Measurements from ENCODE around the gene C12orf42.

The C12orf42 gene

DNA sequence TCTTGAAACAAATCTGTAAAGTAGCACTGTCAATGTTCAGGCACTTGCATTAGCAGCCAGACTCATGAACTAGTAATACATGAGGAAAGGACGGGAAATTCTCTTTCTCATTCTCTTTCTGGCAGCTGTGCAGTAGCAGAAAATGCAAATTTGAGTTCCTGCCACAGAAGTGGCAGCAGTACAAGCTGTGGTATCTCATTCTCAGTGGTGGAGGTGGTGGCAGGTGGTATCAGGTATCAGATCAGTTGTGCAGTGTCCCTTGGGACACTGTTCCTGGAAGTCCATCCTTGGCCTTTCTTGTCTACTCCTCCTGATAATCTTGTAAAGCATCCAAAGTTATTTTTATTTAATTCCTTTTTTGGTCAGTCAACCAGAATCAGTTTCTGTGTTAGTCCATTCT, 103.0 kb downstream of the C12orf42 start:
- no peak overlapping the region for H3K4me3 ChIP-seq (ENCODE audit: low read length in 2 of 2)
- H3K27me3 ChIP-seq (ENCODE audit: control insufficient read depth in 2 of 2, insufficient read depth in 2 of 2, low read length in 2 of 2) = no peaks in the 10 kb centered on the region
- H3K36me3 ChIP-seq (ENCODE audit: control insufficient read depth in 2 of 2, insufficient read depth in 2 of 2, low read length in 2 of 2) = no peaks in the 10 kb centered on the region
- H3K4me1 ChIP-seq (ENCODE audit: control insufficient read depth in 2 of 2, insufficient read depth in 2 of 2, low read length in 2 of 2) = no peaks in the 10 kb centered on the region
- no peak overlapping the region for H3K27ac ChIP-seq (ENCODE audit: low read depth in 2 of 2, low read length in 2 of 2)
- H3K9me3 ChIP-seq (ENCODE audit: control insufficient read depth in 2 of 2, low read length in 2 of 2) = no peaks in the 10 kb centered on the region
- H3K9ac ChIP-seq (ENCODE audit: low read depth in 1 of 2, low read length in 2 of 2) = no peak overlapping the region

DNA sequence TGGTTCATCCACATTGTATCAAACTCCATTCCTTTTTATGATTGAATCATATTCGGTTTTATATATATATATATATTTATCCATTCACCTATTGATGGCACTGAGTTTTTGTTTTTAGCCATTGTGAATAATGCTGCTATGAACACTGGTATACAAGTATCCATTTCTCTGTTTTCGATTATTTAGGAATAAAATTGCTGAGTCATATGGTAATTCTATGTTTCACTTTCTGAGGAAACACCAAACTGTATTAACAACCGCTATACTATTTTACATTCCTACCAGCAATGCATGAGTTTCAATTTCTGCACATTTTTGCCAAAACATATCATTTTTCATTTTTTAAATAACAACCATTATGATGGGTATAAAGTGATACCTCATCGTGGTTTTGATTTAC, 104.7 kb downstream of the C12orf42 start:
- Histone ChIP-seq H3K27ac (ENCODE audit: low read depth in 2 of 2, low read length in 2 of 2) (no peak overlapping the region), H3K4me3 (ENCODE audit: low read length in 2 of 2) (no peak overlapping the region), H3K27me3 (ENCODE audit: control insufficient read depth in 2 of 2, insufficient read depth in 2 of 2, low read length in 2 of 2) (no peaks in the 10 kb centered on the region), H3K36me3 (ENCODE audit: control insufficient read depth in 2 of 2, insufficient read depth in 2 of 2, low read length in 2 of 2) (no peaks in the 10 kb centered on the region), H3K9me3 (ENCODE audit: control insufficient read depth in 2 of 2, low read length in 2 of 2) (no peaks in the 10 kb centered on the region), H3K4me1 (ENCODE audit: control insufficient read depth in 2 of 2, insufficient read depth in 2 of 2, low read length in 2 of 2) (no peaks in the 10 kb centered on the region), H3K9ac (ENCODE audit: low read depth in 1 of 2, low read length in 2 of 2) (no peak overlapping the region)

DNA sequence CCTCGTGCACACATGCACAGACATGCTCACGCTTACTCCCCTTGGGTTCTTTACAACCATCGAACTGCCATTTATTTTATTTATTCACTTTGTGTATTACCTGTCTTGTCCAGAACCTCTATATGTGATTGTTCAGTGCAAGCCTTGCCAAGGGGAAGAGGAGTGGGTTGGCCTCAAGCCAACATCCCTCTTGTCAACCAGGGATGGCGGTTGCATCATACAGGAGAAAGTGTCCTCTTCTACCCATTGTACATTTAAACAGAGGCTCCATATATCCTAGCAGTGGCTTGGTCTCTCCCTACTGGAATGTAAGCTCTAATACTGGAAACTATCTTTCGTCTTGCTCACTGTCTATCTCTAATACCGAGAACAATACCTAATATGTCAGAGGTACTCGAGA, 108.4 kb downstream of the C12orf42 start:
- Histone ChIP-seq H3K27me3 (ENCODE audit: control insufficient read depth in 2 of 2, insufficient read depth in 2 of 2, low read length in 2 of 2) (no peaks in the 10 kb centered on the region), H3K36me3 (ENCODE audit: control insufficient read depth in 2 of 2, insufficient read depth in 2 of 2, low read length in 2 of 2) (no peaks in the 10 kb centered on the region), H3K9ac (ENCODE audit: low read depth in 1 of 2, low read length in 2 of 2) (no peak overlapping the region)

DNA sequence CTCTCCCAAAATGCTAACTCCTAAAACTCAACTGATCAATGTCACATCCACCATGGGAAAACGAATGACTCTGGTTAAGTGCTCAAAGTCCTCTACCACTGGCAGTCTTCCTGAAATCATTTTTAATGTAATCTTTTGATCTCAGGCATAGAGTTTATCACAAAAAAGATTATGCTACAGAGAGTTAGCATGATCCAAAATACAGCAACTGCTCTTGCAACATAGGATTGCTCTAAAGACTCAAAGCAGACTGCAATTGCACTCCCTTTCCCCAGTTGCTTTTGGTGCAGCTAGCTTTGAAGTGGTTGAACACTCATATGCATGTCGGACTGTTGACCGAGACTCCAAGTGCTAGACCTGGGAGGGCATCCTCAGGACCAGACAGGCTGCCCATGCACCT, 109.3 kb downstream of the C12orf42 start:
- Histone ChIP-seq H3K9ac (ENCODE audit: low read depth in 1 of 2, low read length in 2 of 2) (no peak overlapping the region), H3K4me3 (ENCODE audit: low read length in 2 of 2) (no peak overlapping the region), H3K36me3 (ENCODE audit: control insufficient read depth in 2 of 2, insufficient read depth in 2 of 2, low read length in 2 of 2) (no peaks in the 10 kb centered on the region), H3K27ac (ENCODE audit: low read depth in 2 of 2, low read length in 2 of 2) (no peak overlapping the region), H3K4me1 (ENCODE audit: control insufficient read depth in 2 of 2, insufficient read depth in 2 of 2, low read length in 2 of 2) (no peaks in the 10 kb centered on the region), H3K27me3 (ENCODE audit: control insufficient read depth in 2 of 2, insufficient read depth in 2 of 2, low read length in 2 of 2) (no peaks in the 10 kb centered on the region), H3K9me3 (ENCODE audit: control insufficient read depth in 2 of 2, low read length in 2 of 2) (no peaks in the 10 kb centered on the region)

More for the DNA sequence above, 108.4 kb downstream of the C12orf42 start:
- Histone ChIP-seq H3K4me1 (ENCODE audit: control insufficient read depth in 2 of 2, insufficient read depth in 2 of 2, low read length in 2 of 2) (no peaks in the 10 kb centered on the region), H3K9me3 (ENCODE audit: control insufficient read depth in 2 of 2, low read length in 2 of 2) (no peaks in the 10 kb centered on the region), H3K27ac (ENCODE audit: low read depth in 2 of 2, low read length in 2 of 2) (no peak overlapping the region), H3K4me3 (ENCODE audit: low read length in 2 of 2) (no peak overlapping the region)

DNA sequence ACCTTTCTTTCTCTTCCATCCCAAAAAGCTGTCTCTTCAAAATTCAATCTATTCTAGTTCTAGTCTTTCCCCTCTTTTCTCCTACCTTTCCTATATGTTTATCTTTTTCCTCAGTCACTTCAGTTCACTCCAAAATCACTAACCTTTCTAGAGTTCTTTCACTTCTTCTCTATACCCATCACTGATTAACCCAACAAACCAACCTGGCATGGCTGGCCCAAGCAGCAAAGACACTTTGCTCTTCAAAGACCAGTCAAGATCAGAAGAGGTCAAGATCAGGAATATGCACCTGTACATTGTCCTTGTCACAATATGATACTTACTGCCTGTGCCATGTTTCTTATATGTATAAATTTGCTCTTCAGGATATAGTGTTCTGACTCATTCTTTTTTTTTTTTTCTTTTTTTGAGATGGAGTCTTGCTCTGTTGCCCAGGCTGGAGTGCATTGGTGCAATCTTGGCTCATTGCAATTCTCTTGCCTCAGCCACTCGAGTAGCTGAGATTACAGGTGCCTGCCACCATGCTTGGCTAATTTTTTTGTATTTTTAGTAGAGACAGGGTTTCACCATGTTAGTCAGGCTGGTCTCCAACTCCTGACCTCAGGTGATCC, 112.9 kb downstream of the C12orf42 start:
- no peaks in the 10 kb centered on the region for H3K9me3 ChIP-seq (ENCODE audit: control insufficient read depth in 2 of 2, low read length in 2 of 2)
- H3K4me1 ChIP-seq (ENCODE audit: control insufficient read depth in 2 of 2, insufficient read depth in 2 of 2, low read length in 2 of 2) = no peaks in the 10 kb centered on the region
- H3K36me3 ChIP-seq (ENCODE audit: control insufficient read depth in 2 of 2, insufficient read depth in 2 of 2, low read length in 2 of 2) = no peaks in the 10 kb centered on the region
- no peaks in the 10 kb centered on the region for H3K27me3 ChIP-seq (ENCODE audit: control insufficient read depth in 2 of 2, insufficient read depth in 2 of 2, low read length in 2 of 2)
- no peak overlapping the region for H3K27ac ChIP-seq (ENCODE audit: low read depth in 2 of 2, low read length in 2 of 2)
- H3K4me3 ChIP-seq (ENCODE audit: low read length in 2 of 2) = no peak overlapping the region
- H3K9ac ChIP-seq (ENCODE audit: low read depth in 1 of 2, low read length in 2 of 2) = no peak overlapping the region

DNA sequence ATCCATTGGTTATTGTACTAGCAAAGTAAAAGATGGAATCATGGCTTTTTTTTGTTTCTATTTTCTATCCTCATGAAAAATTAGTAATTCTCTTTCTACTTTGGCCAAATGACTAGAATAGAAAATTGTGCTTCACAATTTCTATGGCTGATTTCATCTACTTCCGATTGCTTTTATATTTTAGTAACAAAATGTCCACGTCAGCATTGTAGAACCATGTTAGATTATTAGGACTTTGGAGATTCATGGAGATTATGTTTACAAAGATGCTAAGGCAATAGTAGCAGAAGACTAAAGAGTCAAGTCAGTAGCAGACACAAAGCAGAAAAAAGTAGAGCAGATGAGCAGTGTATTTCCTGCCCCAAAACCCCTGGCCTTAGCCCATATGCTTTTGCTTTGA, 113.6 kb downstream of the C12orf42 start:
- H3K4me3 ChIP-seq (ENCODE audit: low read length in 2 of 2) = no peak overlapping the region
- H3K9me3 ChIP-seq (ENCODE audit: control insufficient read depth in 2 of 2, low read length in 2 of 2) = no peaks in the 10 kb centered on the region
- no peak overlapping the region for H3K9ac ChIP-seq (ENCODE audit: low read depth in 1 of 2, low read length in 2 of 2)
- no peaks in the 10 kb centered on the region for H3K36me3 ChIP-seq (ENCODE audit: control insufficient read depth in 2 of 2, insufficient read depth in 2 of 2, low read length in 2 of 2)
- H3K27me3 ChIP-seq (ENCODE audit: control insufficient read depth in 2 of 2, insufficient read depth in 2 of 2, low read length in 2 of 2) = no peaks in the 10 kb centered on the region
- H3K4me1 ChIP-seq (ENCODE audit: control insufficient read depth in 2 of 2, insufficient read depth in 2 of 2, low read length in 2 of 2) = no peaks in the 10 kb centered on the region
- H3K27ac ChIP-seq (ENCODE audit: low read depth in 2 of 2, low read length in 2 of 2) = no peak overlapping the region

DNA sequence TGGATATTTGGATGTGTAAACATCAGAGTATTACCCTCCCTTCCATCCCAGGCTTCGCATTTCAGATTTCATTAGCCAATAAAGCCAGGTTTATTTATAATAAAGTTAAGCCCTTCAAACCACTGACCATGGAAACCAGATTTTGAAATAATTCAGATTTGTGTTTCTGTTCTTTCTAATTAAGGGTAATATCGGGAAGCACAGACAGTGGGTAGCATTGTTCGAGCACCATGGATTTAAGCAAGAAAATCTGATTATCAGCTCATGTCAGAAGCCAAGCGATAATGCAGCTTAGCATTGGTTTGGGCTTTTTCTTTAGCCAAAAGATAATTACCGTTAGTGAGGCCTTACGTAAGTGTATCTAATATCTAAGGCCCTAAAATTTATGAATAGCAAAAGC, 116.1 kb downstream of the C12orf42 start:
- H3K9ac ChIP-seq (ENCODE audit: low read depth in 1 of 2, low read length in 2 of 2) = no peak overlapping the region
- no peaks in the 10 kb centered on the region for H3K4me1 ChIP-seq (ENCODE audit: control insufficient read depth in 2 of 2, insufficient read depth in 2 of 2, low read length in 2 of 2)
- H3K27me3 ChIP-seq (ENCODE audit: control insufficient read depth in 2 of 2, insufficient read depth in 2 of 2, low read length in 2 of 2) = no peaks in the 10 kb centered on the region
- no peaks in the 10 kb centered on the region for H3K36me3 ChIP-seq (ENCODE audit: control insufficient read depth in 2 of 2, insufficient read depth in 2 of 2, low read length in 2 of 2)
- no peak overlapping the region for H3K4me3 ChIP-seq (ENCODE audit: low read length in 2 of 2)
- H3K9me3 ChIP-seq (ENCODE audit: control insufficient read depth in 2 of 2, low read length in 2 of 2) = no peaks in the 10 kb centered on the region
- no peak overlapping the region for H3K27ac ChIP-seq (ENCODE audit: low read depth in 2 of 2, low read length in 2 of 2)

DNA sequence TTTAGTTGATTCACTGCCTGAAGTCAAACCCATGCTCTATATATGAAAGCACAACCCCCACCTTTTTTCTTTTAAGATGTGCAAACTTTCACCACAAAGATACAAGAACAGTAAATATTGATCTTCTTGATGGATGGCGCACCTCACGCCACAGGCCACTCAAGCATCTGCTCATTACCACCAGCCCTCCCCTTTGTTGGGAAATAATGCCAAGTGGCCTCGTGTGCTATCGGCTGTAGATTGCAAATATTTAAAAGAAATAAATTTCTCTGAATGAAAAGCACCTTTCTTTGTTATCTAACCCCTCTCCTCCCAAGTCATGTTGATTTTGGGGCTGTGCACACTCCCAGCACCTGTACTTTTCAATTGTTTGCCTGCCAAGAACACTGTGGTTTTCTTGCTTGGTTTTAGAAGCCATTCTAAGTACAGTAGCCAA, 122.7 kb downstream of the C12orf42 start:
- Histone ChIP-seq H3K4me3 (ENCODE audit: low read length in 2 of 2) (no peak overlapping the region), H3K9me3 (ENCODE audit: control insufficient read depth in 2 of 2, low read length in 2 of 2) (no peaks in the 10 kb centered on the region), H3K27me3 (ENCODE audit: control insufficient read depth in 2 of 2, insufficient read depth in 2 of 2, low read length in 2 of 2) (no peaks in the 10 kb centered on the region)

DNA sequence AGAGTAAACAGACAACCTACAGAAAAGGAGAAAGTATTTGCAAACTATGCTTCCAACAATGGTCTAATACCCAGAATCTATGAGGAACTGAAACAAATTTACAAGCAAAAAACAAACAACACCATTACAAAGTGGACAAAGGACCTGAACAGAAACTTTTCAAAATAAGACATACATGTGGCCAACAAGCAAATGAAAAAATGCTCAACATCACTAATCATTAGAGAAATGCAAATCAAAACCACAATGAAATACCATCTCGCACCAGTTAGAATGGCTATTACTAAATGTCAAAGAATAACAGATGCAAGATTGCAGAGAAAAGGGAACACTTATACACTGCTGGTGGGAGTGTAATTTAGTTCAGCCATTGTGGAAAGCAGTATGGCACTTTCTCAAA, 125.8 kb downstream of the C12orf42 start:
- no peaks in the 10 kb centered on the region for H3K9me3 ChIP-seq (ENCODE audit: control insufficient read depth in 2 of 2, low read length in 2 of 2)
- H3K9ac ChIP-seq (ENCODE audit: low read depth in 1 of 2, low read length in 2 of 2) = no peak overlapping the region
- no peak overlapping the region for H3K4me3 ChIP-seq (ENCODE audit: low read length in 2 of 2)
- no peaks in the 10 kb centered on the region for H3K4me1 ChIP-seq (ENCODE audit: control insufficient read depth in 2 of 2, insufficient read depth in 2 of 2, low read length in 2 of 2)
- H3K27me3 ChIP-seq (ENCODE audit: control insufficient read depth in 2 of 2, insufficient read depth in 2 of 2, low read length in 2 of 2) = no peaks in the 10 kb centered on the region
- no peak overlapping the region for H3K27ac ChIP-seq (ENCODE audit: low read depth in 2 of 2, low read length in 2 of 2)
- H3K36me3 ChIP-seq (ENCODE audit: control insufficient read depth in 2 of 2, insufficient read depth in 2 of 2, low read length in 2 of 2) = no peaks in the 10 kb centered on the region

More for the DNA sequence above, 122.7 kb downstream of the C12orf42 start:
- Histone ChIP-seq H3K4me1 (ENCODE audit: control insufficient read depth in 2 of 2, insufficient read depth in 2 of 2, low read length in 2 of 2) (no peaks in the 10 kb centered on the region), H3K9ac (ENCODE audit: low read depth in 1 of 2, low read length in 2 of 2) (no peak overlapping the region), H3K27ac (ENCODE audit: low read depth in 2 of 2, low read length in 2 of 2) (no peak overlapping the region), H3K36me3 (ENCODE audit: control insufficient read depth in 2 of 2, insufficient read depth in 2 of 2, low read length in 2 of 2) (no peaks in the 10 kb centered on the region)

DNA sequence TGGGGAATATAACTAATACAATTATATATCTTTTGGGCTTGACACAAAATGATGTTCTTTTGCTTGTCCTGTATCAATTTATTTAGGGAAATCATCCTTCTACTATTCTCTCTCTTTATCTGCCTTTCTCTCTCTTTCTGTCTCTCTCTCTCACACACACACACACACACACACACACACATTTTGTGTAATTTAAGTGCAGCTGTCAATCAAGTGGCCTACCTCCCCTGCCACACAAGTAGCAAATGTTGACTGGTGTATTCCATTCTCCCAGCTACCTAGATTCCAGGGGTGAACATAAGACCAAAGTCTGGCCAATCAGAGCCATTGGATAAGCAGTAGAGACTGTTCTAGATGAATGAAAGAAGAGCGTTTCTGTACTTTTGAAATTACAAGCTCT, 127.6 kb downstream of the C12orf42 start:
- no peak overlapping the region for H3K27ac ChIP-seq (ENCODE audit: low read depth in 2 of 2, low read length in 2 of 2)
- no peak overlapping the region for H3K9ac ChIP-seq (ENCODE audit: low read depth in 1 of 2, low read length in 2 of 2)
- no peak overlapping the region for H3K4me3 ChIP-seq (ENCODE audit: low read length in 2 of 2)
- no peaks in the 10 kb centered on the region for H3K27me3 ChIP-seq (ENCODE audit: control insufficient read depth in 2 of 2, insufficient read depth in 2 of 2, low read length in 2 of 2)
- H3K9me3 ChIP-seq (ENCODE audit: control insufficient read depth in 2 of 2, low read length in 2 of 2) = no peaks in the 10 kb centered on the region
- H3K4me1 ChIP-seq (ENCODE audit: control insufficient read depth in 2 of 2, insufficient read depth in 2 of 2, low read length in 2 of 2) = no peaks in the 10 kb centered on the region
- no peaks in the 10 kb centered on the region for H3K36me3 ChIP-seq (ENCODE audit: control insufficient read depth in 2 of 2, insufficient read depth in 2 of 2, low read length in 2 of 2)

DNA sequence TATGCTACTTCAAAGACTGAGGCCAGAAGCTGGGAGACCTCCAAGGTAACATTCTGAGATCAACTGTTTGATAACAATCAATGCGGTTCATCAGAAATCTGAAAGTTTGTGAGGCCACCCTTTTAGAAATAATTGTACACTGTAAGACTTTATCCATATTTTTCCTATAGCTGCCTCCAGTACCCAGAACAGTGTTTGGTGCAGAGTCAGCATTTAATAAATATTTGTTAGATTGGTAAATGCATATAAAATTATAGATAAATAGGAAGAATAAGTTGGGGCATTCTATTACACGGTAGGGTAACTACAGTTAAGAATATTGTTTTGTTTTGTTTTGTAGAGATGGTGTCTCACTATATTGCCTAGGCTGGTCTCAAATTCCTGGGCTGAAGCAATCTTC, 141.4 kb downstream of the C12orf42 start:
- no peaks in the 10 kb centered on the region for H3K36me3 ChIP-seq (ENCODE audit: control insufficient read depth in 2 of 2, insufficient read depth in 2 of 2, low read length in 2 of 2)

More for the DNA sequence above, 141.4 kb downstream of the C12orf42 start:
- Histone ChIP-seq H3K4me3 (ENCODE audit: low read length in 2 of 2) (no peak overlapping the region), H3K4me1 (ENCODE audit: control insufficient read depth in 2 of 2, insufficient read depth in 2 of 2, low read length in 2 of 2) (no peaks in the 10 kb centered on the region), H3K9me3 (ENCODE audit: control insufficient read depth in 2 of 2, low read length in 2 of 2) (no peaks in the 10 kb centered on the region), H3K9ac (ENCODE audit: low read depth in 1 of 2, low read length in 2 of 2) (no peak overlapping the region), H3K27me3 (ENCODE audit: control insufficient read depth in 2 of 2, insufficient read depth in 2 of 2, low read length in 2 of 2) (no peaks in the 10 kb centered on the region), H3K27ac (ENCODE audit: low read depth in 2 of 2, low read length in 2 of 2) (no peak overlapping the region)
